ENCODE measurements around the gene IL11. TPM values are rescaled to one million over a fixed set of nuclear protein-coding genes. Genes with fewer than 3 reads are reported as not detected.

IL11 gene
- total RNA-seq, 1 experiment from 2014 or later = 0.97 TPM

- no TSS peak for BruUV-seq (replicated peaks)
- H3K27ac Mint-ChIP-seq (ENCODE audit: unreplicated experiment) = no peak overlapping the region
- TF ChIP-seq CTCF (IDR thresholded peaks at IDR 0.05; ENCODE audit: unreplicated experiment) = no peak
- H3K4me1 Mint-ChIP-seq (ENCODE audit: low read depth, unreplicated experiment) = peaks cover 7% of the 10 kb centered on the region
- intact Hi-C loops (cut with micrococcal nuclease; ENCODE audit: unreplicated experiment) = no loop called here
- CTCF ChIA-PET = no interaction called here
- H3K27me3 Mint-ChIP-seq (ENCODE audit: unreplicated experiment) = peaks cover 72% of the 10 kb centered on the region
- H3K9me3 Mint-ChIP-seq (ENCODE audit: low read depth, unreplicated experiment) = no peaks in the 10 kb centered on the region
- no peak for DNase-seq
- no peak overlapping the region for H3K4me3 Mint-ChIP-seq (ENCODE audit: low read depth, unreplicated experiment)
- peaks cover 15% of the 10 kb centered on the region for H3K36me3 Mint-ChIP-seq (ENCODE audit: insufficient read depth, unreplicated experiment)
These were observed 5.0 kb downstream of the IL11 start for GRCh38 chr19:55365245-55365644.

- intact Hi-C loops (cut with micrococcal nuclease; ENCODE audit: unreplicated experiment) = no loop called here
- Mint-ChIP-seq H3K36me3 (ENCODE audit: insufficient read depth, unreplicated experiment) (peaks cover 4% of the 10 kb centered on the region), H3K4me3 (ENCODE audit: low read depth, unreplicated experiment) (no peak within 1 kb of the TSS), H3K9me3 (ENCODE audit: low read depth, unreplicated experiment) (no peaks in the 10 kb centered on the region), H3K4me1 (ENCODE audit: low read depth, unreplicated experiment) (no peaks in the 10 kb centered on the region), H3K27me3 (ENCODE audit: unreplicated experiment) (peaks cover 65% of the 10 kb centered on the region), H3K27ac (ENCODE audit: unreplicated experiment) (no peak within 1 kb of the TSS)
- BruUV-seq (replicated peaks) = no TSS peak
- DNase-seq = no peak
- no peak for TF ChIP-seq CTCF (IDR thresholded peaks at IDR 0.05; ENCODE audit: unreplicated experiment)
- CTCF ChIA-PET = no interaction called here
These were observed 7.1 kb downstream of the IL11 start, which contains the start of gene GARIN5B for GRCh38 chr19:55362990-55363716. GARIN5B (minus strand) TSS chr19:55363260; CDS start chr19:55363066, 194 bp downstream.

- TF ChIP-seq CTCF (IDR thresholded peaks at IDR 0.05; ENCODE audit: unreplicated experiment) = no peak
- no TSS peak for BruUV-seq (replicated peaks)
- intact Hi-C loops (cut with micrococcal nuclease; ENCODE audit: unreplicated experiment) = no loop called here
- Mint-ChIP-seq H3K36me3 (ENCODE audit: insufficient read depth, unreplicated experiment) (peaks cover 4% of the 10 kb centered on the region), H3K27me3 (ENCODE audit: unreplicated experiment) (peaks cover 65% of the 10 kb centered on the region), H3K4me3 (ENCODE audit: low read depth, unreplicated experiment) (no peak overlapping the region), H3K27ac (ENCODE audit: unreplicated experiment) (no peak overlapping the region), H3K4me1 (ENCODE audit: low read depth, unreplicated experiment) (no peaks in the 10 kb centered on the region), H3K9me3 (ENCODE audit: low read depth, unreplicated experiment) (no peaks in the 10 kb centered on the region)
- CTCF ChIA-PET = interaction anchor here (1.1 kb wide), 1 partner anchor 61 kb away, joined by 3 read pairs; no protein-coding TSS in a partner anchor
- DNase-seq = no peak
These were observed 7.9 kb downstream of the IL11 start for GRCh38 chr19:55362174-55362989.

GRCh38 chr19:55360902-55361301 lies 9.4 kb downstream of the IL11 start:
- Mint-ChIP-seq H3K27ac (ENCODE audit: unreplicated experiment) (no peak overlapping the region), H3K4me1 (ENCODE audit: low read depth, unreplicated experiment) (no peaks in the 10 kb centered on the region), H3K9me3 (ENCODE audit: low read depth, unreplicated experiment) (no peaks in the 10 kb centered on the region), H3K36me3 (ENCODE audit: insufficient read depth, unreplicated experiment) (no peaks in the 10 kb centered on the region), H3K27me3 (ENCODE audit: unreplicated experiment) (peaks cover 65% of the 10 kb centered on the region), H3K4me3 (ENCODE audit: low read depth, unreplicated experiment) (no peak overlapping the region)
- CTCF ChIA-PET = interaction anchor here (0.6 kb wide), 1 partner anchor 219 kb away, joined by 4 read pairs; no protein-coding TSS in a partner anchor
- no peak for DNase-seq
- no TSS peak for BruUV-seq (replicated peaks)
- intact Hi-C loops (cut with micrococcal nuclease; ENCODE audit: unreplicated experiment) = no loop called here
- TF ChIP-seq CTCF (IDR thresholded peaks at IDR 0.05; ENCODE audit: unreplicated experiment) = no peak

All from Calu3 (cell line).